Keratinocyte (primary cell): Measurements from ENCODE around the gene MAP2K5. TPM values are rescaled to one million over a fixed set of nuclear protein-coding genes. Genes with fewer than 3 reads are reported as not detected.

Experiments
- DNase-seq: peaks from one replicate; pipeline ENCODE4 v3.0.0-alpha.2; 2011; ENCODE audit warnings: low read depth, missing footprints, low spot score
- FAIRE-seq: peaks from 2 replicates; lab custom pipeline; 2011; peaks lifted over from hg19 to GRCh38; lab: Jason Lieb, UNC
- H2AFZ ChIP-seq: 2 replicates; pipeline ENCODE4 v1.6.0; 2012; ENCODE audit warnings: low read length, control low read depth, inconsistent platforms; ENCODE audit not compliant: control insufficient read depth
- H3K27ac ChIP-seq: 2 replicates; pipeline ENCODE4 v1.5.1; 2011; ENCODE audit warnings: low read length; ENCODE audit not compliant: control insufficient read depth, insufficient read depth
- H3K27me3 ChIP-seq: 3 replicates; pipeline ENCODE4 v1.6.0; 2011; ENCODE audit warnings: low read length; ENCODE audit not compliant: control insufficient read depth, insufficient read depth; ENCODE audit errors: extremely low read depth
- H3K36me3 ChIP-seq, 2 experiments: 2 replicates in 1 of 2; 3 replicates in 1 of 2; pipeline ENCODE4 v1.5.1; 2011; ENCODE audit warnings: low read length in 2 of 2, mild to moderate bottlenecking in 1 of 2; ENCODE audit not compliant: control insufficient read depth in 2 of 2, insufficient read depth in 2 of 2; ENCODE audit errors: extremely low read depth in 1 of 2
- H3K4me1 ChIP-seq: 3 replicates; pipeline ENCODE4 v1.5.1; 2011; ENCODE audit warnings: low read length; ENCODE audit not compliant: control insufficient read depth, insufficient read depth; ENCODE audit errors: extremely low read depth
- H3K4me2 ChIP-seq: 3 replicates; pipeline ENCODE4 v1.6.0; 2011; ENCODE audit warnings: low read depth, low read length; ENCODE audit not compliant: control insufficient read depth, insufficient read depth; ENCODE audit errors: extremely low read depth
- H3K4me3 ChIP-seq, 3 experiments: fragments of 200-600 bp in 1 of 3; sonication (generic) in 1 of 3; 2 replicates in 2 of 3; 3 replicates in 1 of 3; pipeline ENCODE4 v1.5.1; 2011 to 2016; ENCODE audit warnings: low read length in 3 of 3, mild to moderate bottlenecking in 3 of 3, control low read depth in 2 of 3, inconsistent platforms in 1 of 3, low read depth in 1 of 3, mixed read lengths in 1 of 3, mixed run types in 1 of 3, moderate library complexity in 1 of 3; ENCODE audit not compliant: control insufficient read depth in 2 of 3, insufficient read depth in 2 of 3; ENCODE audit errors: extremely low read depth in 1 of 3
- H3K79me2 ChIP-seq: 2 replicates; pipeline ENCODE4 v1.6.0; 2012; ENCODE audit warnings: low read length; ENCODE audit not compliant: control insufficient read depth, insufficient read depth
- H3K9ac ChIP-seq: 3 replicates; pipeline ENCODE4 v1.6.0; 2011; ENCODE audit warnings: low read length; ENCODE audit not compliant: control insufficient read depth, insufficient read depth; ENCODE audit errors: extremely low read depth
- H3K9me1 ChIP-seq: 3 replicates; pipeline ENCODE4 v1.6.0; 2011; ENCODE audit warnings: low read length; ENCODE audit not compliant: control insufficient read depth, insufficient read depth; ENCODE audit errors: extremely low read depth
- H3K9me3 ChIP-seq: 2 replicates; pipeline ENCODE4 v1.5.1; 2012; ENCODE audit warnings: low read depth, low read length; ENCODE audit not compliant: control insufficient read depth
- H4K20me1 ChIP-seq: 3 replicates; pipeline ENCODE4 v1.6.0; 2011; ENCODE audit warnings: low read length; ENCODE audit not compliant: control insufficient read depth, insufficient read depth; ENCODE audit errors: extremely low read depth
- EZH2 ChIP-seq: IDR thresholded peaks from one replicate; pipeline ENCODE4 v1.6.1; 2012; ENCODE audit warnings: inconsistent platforms, mild to moderate bottlenecking, low read length, moderate library complexity
- dilution Hi-C: fragments of 300-500 bp; cut with MboI; formaldehyde crosslinking; loops from one replicate; pipeline ENCODE4 v1.7.0; 2020; ENCODE audit warnings: low sequenced_read_pairs; ENCODE audit not compliant: extremely low pct_ligation_motif_present
- polyA plus RNA-seq, 5 experiments: library from polyadenylated mRNA; depleted of rRNA in 3 of 5; stranded (reverse) in 3 of 5; stranded (forward) in 1 of 5; unstranded in 1 of 5; fragments of >200 nt; gene quantifications; 1 replicate in 1 of 5; 2 replicates in 3 of 5; 3 replicates in 1 of 5; pipeline versions ENCODE4 v1.2.1 to v1.2.3, GENCODE V29; 2011 to 2012; ENCODE audit warnings: missing spikeins in 2 of 5, low read depth in 1 of 5, low replicate concordance in 1 of 5
- TF ChIP-seq, protein P1 (sequence below), 3 experiments: IDR thresholded peaks in 1 of 3; conservative IDR thresholded peaks in 1 of 3; optimal IDR thresholded peaks in 1 of 3; 2 replicates in 2 of 3; 3 replicates in 1 of 3; pipeline versions ENCODE3 to v1.5.1; 2011; ENCODE audit warnings: low read length in 3 of 3, mild to moderate bottlenecking in 3 of 3, moderate library complexity in 2 of 3, control low read depth in 1 of 3, inconsistent platforms in 1 of 3; ENCODE audit not compliant: insufficient read depth in 2 of 3; ENCODE audit errors: extremely low read depth in 1 of 3

The MAP2K5 gene
- polyA plus RNA-seq, 1 donor (not counting 4 experiments of a cell fraction or from before 2014, with no cell fraction given) = 3.6 TPM

DNA sequence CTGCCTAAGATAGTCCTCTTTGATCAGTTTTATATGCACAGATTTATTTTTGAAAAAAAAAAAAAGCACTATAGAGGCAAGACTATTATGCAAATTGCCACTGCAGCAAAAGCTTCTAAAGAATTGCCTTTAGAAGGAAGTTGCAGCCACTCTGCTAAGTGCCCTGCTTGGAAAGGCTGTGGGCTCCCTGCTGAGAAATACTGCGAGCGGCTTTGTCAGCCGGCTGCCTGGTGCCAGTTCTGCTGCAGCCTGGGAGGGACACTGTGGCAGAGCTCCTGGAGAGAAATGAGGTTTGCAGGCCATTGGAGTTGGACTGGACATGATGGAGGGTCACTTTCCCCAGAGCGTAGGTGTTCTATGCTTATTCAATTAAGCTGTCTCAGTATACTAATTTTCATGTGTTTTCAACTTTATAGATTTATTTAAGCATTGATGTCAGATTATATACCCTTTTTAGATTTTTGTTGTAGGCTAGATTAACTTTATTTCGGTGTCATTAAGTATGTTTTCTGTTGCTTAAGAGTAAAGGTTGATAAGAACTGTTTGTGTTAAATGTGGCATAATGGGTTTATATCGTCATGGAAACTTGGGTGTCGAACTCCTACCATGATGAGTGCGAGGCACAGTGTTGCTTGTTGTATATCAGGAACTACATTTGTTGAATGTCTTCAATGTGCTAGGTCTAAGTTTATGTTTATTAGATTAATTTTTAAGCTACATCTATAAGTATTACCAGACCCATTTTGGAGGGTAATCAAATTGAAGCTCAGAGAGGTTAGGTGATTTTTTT is 6.6 kb downstream of the MAP2K5 start:
- Histone ChIP-seq H3K27ac (no peak overlapping the region), H2AFZ (no peak overlapping the region), H4K20me1 (no peaks in the 10 kb centered on the region), H3K4me2 (no peak overlapping the region), H3K36me3 (peaks cover 2 to 7% of the 10 kb centered on the region in 2 experiments), H3K9me3 (no peaks in the 10 kb centered on the region), H3K9me1 (no peaks in the 10 kb centered on the region), H3K27me3 (no peaks in the 10 kb centered on the region), H3K79me2 (no peaks in the 10 kb centered on the region), H3K4me3 (no peak overlapping the region), H3K9ac (no peak overlapping the region), H3K4me1 (peaks cover 3% of the 10 kb centered on the region)
- dilution Hi-C loops = no loop called here
- no peak for FAIRE-seq
- TF ChIP-seq EZH2 = no peak
- TF ChIP-seq, protein P1, sequence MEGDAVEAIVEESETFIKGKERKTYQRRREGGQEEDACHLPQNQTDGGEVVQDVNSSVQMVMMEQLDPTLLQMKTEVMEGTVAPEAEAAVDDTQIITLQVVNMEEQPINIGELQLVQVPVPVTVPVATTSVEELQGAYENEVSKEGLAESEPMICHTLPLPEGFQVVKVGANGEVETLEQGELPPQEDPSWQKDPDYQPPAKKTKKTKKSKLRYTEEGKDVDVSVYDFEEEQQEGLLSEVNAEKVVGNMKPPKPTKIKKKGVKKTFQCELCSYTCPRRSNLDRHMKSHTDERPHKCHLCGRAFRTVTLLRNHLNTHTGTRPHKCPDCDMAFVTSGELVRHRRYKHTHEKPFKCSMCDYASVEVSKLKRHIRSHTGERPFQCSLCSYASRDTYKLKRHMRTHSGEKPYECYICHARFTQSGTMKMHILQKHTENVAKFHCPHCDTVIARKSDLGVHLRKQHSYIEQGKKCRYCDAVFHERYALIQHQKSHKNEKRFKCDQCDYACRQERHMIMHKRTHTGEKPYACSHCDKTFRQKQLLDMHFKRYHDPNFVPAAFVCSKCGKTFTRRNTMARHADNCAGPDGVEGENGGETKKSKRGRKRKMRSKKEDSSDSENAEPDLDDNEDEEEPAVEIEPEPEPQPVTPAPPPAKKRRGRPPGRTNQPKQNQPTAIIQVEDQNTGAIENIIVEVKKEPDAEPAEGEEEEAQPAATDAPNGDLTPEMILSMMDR (optimal IDR thresholded peaks at IDR 0.05 in 1 of 3, IDR thresholded peaks at IDR 0.05 in 1 of 3, conservative IDR thresholded peaks at IDR 0.05 in 1 of 3; ENCODE audit: extremely low read depth in 1 of 3, insufficient read depth in 2 of 3, low read length in 3 of 3) = no peak
- no peak for DNase-seq

DNA sequence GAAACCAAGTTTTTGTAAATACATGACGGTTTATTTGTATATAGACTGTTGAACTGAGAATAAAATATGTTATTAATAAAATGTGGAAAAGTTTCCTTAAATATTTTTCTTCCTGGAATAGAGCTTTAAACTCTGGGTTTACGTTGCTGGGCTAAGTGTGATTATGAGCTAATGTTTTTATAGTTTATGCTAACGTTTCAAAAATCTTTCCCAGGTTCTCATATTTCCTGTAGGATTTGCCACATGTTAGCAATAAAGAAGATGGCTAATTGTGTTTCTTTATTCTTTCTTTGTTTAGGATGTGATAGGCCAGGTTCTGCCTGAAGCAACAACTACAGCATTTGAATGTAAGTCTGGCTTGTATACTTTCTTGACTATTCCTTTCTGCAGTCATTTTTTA is 7.2 kb downstream of the MAP2K5 start:
- peaks cover 3% of the 10 kb centered on the region for H3K4me1 ChIP-seq
- dilution Hi-C loops = no loop called here

More for the DNA sequence above, 7.2 kb downstream of the MAP2K5 start:
- no peak overlapping the region for H3K27ac ChIP-seq
- H3K9me3 ChIP-seq = no peaks in the 10 kb centered on the region
- no peak overlapping the region for H2AFZ ChIP-seq
- peaks cover 2 to 7% of the 10 kb centered on the region in 2 experiments for H3K36me3 ChIP-seq
- H3K4me3 ChIP-seq = no peak overlapping the region
- no peaks in the 10 kb centered on the region for H3K79me2 ChIP-seq
- FAIRE-seq = no peak
- H3K9ac ChIP-seq = no peak overlapping the region
- no peaks in the 10 kb centered on the region for H3K27me3 ChIP-seq
- no peaks in the 10 kb centered on the region for H4K20me1 ChIP-seq
- no peak overlapping the region for H3K4me2 ChIP-seq
- H3K9me1 ChIP-seq = no peaks in the 10 kb centered on the region
- DNase-seq = no peak
- TF ChIP-seq EZH2 = no peak
- TF ChIP-seq, protein P1 (optimal IDR thresholded peaks at IDR 0.05 in 1 of 3, IDR thresholded peaks at IDR 0.05 in 1 of 3, conservative IDR thresholded peaks at IDR 0.05 in 1 of 3; ENCODE audit: extremely low read depth in 1 of 3, insufficient read depth in 2 of 3, low read length in 3 of 3) = no peak
